Ovary (tissue), 9 donors: ENCODE data around the gene PFN4. TPM values are rescaled to one million over a fixed set of nuclear protein-coding genes. Genes with fewer than 3 reads are reported as not detected.
A peak's percentile ranks its signal among the peaks of the same experiment; 100 is the strongest.

Source experiments
- DNase-seq, 5 donors: peaks; one replicate each; pipeline ENCODE4 v3.0.0-alpha.2; 2019 to 2020
- H3K27ac ChIP-seq, 2 donors: fragments of 200-600 bp; one replicate each; pipeline versions ENCODE4 v1.5.1 to v1.8.0; 2019 to 2022
- H3K27me3 ChIP-seq: fragments of 200-600 bp; one replicate; pipeline ENCODE4 v1.8.0; 2022
- H3K36me3 ChIP-seq: fragments of 200-600 bp; sonication (generic); one replicate; pipeline ENCODE4 v1.5.1; 2019
- H3K4me1 ChIP-seq: one replicate; pipeline ENCODE4 v1.8.1; 2013; ENCODE audit warnings: mild to moderate bottlenecking, moderate library complexity; ENCODE audit not compliant: insufficient read depth
- H3K4me3 ChIP-seq: fragments of 200-600 bp; sonication (generic); one replicate; pipeline ENCODE4 v1.5.1; 2017
- H3K9me3 ChIP-seq, 2 donors: fragments of 200-600 bp in 1 of 2; sonication (generic) in 1 of 2; one replicate each; pipeline versions ENCODE4 v1.5.1 to v1.8.1; 2013 to 2019; ENCODE audit warnings: mild to moderate bottlenecking in 1 of 2, moderate library complexity in 1 of 2
- CTCF ChIP-seq, 3 donors: fragments of 450-650 bp in 2 of 3; fragments of 200-600 bp in 1 of 3; IDR thresholded peaks; one replicate each; pipeline versions ENCODE4 v1.5.1 to v1.8.0; 2016 to 2022; ENCODE audit warnings: antibody characterized with exemption in 3 of 3, mild to moderate bottlenecking in 1 of 3
- EP300 ChIP-seq: sonication (generic); formaldehyde crosslinking; IDR thresholded peaks from one replicate; pipeline ENCODE4 v1.6.1; 2017; ENCODE audit warnings: antibody characterized with exemption
- POLR2A ChIP-seq: fragments of 450-650 bp; IDR thresholded peaks from one replicate; pipeline ENCODE4 v1.6.1; 2017; ENCODE audit warnings: antibody characterized with exemption, mild to moderate bottlenecking, moderate library complexity
- WGBS, 3 donors: extraction: QIAGEN DNeasy Blood & Tissue Kit in 1 of 3; methylation state at CpG; one replicate each; pipeline versions ENCODE4 v1.1.5 to v1.1.7; 2013 to 2017; 5-methylcytosine and 5-hydroxymethylcytosine counted together
- intact Hi-C, 4 donors: fragments of 100-400 bp; cut with DNase I; formaldehyde crosslinking; loops; one replicate each; pipeline versions ENCODE4 v1.11.0 to v1.15.1; 2022 to 2023
- polyA plus RNA-seq, 2 donors: library from polyadenylated mRNA; stranded (reverse); fragments of 200-250 nt in 1 of 2; fragments of 350-450 nt in 1 of 2; fragmentation: Illumina TruSeq in 1 of 2; extraction: RNeasy Lipid Tissue Mini Kit (QIAGEN cat#74804) in 1 of 2; gene quantifications; one replicate each; pipeline ENCODE4 v1.2.3, GENCODE V29; 2013 to 2014
- total RNA-seq, 7 donors: library from RNA; depleted of rRNA in 2 of 7; stranded (reverse); fragments of >200 nt in 2 of 7; fragmentation: NEBNext Ultra II Directional in 3 of 7; extraction: Animal tissue kit (Norgen Biotek cat#: 25700) in 3 of 7; gene quantifications; one replicate each; pipeline versions ENCODE4 v1.1.0 to v1.2.4, GENCODE V29; 2016 to 2023
- donor health status: DM: no; HTN: no; CAD: no; lungs with moderate emphysema.
- donor health status: DM: no; HTN: no; CAD: no.
- donor health status: Bipolar disorder and iron deficiency.
- donor health status: DM: yes; HTN: yes; CAD: no.
- donor health status: DM: no; HTN: no; CAD: no.
- donor health status: DM: yes; HTN: yes; CAD: no.

Gene PFN4
- total and polyA plus RNA-seq, 9 donors = 0.18 to 4.4 (median 1.1) TPM

- intact Hi-C loops = loop anchor here in 1 of 4 donors (2.0 kb wide), 1 partner anchor 157 kb away; the partner anchor contains the start of gene ATAD2B
- Histone ChIP-seq H3K4me1 (peaks cover 5% of the 10 kb centered on the region), H3K36me3 (no peaks in the 10 kb centered on the region), H3K9me3 (no peaks in the 10 kb centered on the region), H3K4me3 (peak overlapping the region; percentile 55), H3K27ac (peak overlapping the region; percentile 65 to 69), H3K27me3 (no peaks in the 10 kb centered on the region)
- TF ChIP-seq POLR2A (no peak), EP300 (no peak), CTCF (IDR thresholded peaks at IDR 0.05) (no peak)
- WGBS, 3 donors = 4 to 7% (median 6%) methylated on average over 30 of the region's 30 CpGs
- peak in 3 of 5 donors; percentile 64 to 79 (median 66) for DNase-seq
Measured at GRCh38 chr2:24083567-24084385, 39.4 kb downstream of the PFN4 start.

DNA sequence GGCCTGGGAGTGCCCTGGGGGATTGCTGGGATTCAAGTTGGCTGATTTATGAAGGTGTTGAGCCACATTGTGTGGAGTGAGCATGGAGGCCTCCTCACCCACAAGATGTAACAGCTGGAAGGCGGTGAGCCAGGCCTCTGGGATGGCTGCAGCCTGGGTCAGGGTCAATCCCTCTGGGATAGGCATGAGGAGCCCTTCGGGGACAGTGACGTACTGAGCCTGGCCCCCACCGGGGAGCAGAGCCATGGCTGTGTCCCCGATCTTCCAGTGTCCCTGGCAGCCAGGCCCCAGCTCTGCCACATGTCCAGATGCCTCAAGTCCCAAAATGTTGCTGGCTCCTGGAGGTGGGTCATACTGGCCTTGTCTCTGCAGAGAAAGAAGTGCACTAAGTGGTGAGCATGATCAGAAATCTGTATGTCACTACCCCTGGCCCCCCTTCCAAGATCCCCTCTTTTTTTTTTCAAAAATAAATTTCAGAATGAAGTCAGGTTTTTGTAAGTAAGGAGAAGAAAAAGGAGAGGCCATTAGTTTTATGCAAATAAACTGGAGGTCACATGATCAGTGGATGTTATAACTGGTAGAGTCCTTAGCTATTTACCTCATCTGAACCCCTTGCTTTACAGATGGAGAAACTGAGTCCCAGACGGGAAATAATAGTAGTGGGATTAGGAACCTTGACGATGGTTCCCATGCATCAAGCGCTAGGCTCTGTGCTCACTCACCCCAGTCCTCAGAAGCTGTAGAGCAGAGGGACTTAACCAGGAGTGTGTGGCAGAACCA, 40.2 kb downstream of the PFN4 start:
- no peaks in the 10 kb centered on the region for H3K27me3 ChIP-seq
- H3K27ac ChIP-seq = no peak overlapping the region
- H3K4me1 ChIP-seq = peaks cover 5% of the 10 kb centered on the region
- no peak overlapping the region for H3K4me3 ChIP-seq
- H3K36me3 ChIP-seq = no peaks in the 10 kb centered on the region
- intact Hi-C loops = no loop called here
- DNase-seq = no peak
- 78 to 86% (median 85%) methylated on average over 8 of the region's 8 CpGs for WGBS, 3 donors
- no peaks in the 10 kb centered on the region for H3K9me3 ChIP-seq
- TF ChIP-seq CTCF (IDR thresholded peaks at IDR 0.05) = no peak

GRCh38 chr2:24080701-24081100, 42.4 kb downstream of the PFN4 start:
- no peaks in the 10 kb centered on the region for H3K27me3 ChIP-seq
- TF ChIP-seq CTCF (IDR thresholded peaks at IDR 0.05) = no peak
- no peak for TF ChIP-seq EP300
- no peak for TF ChIP-seq POLR2A
- intact Hi-C loops = no loop called here

DNA sequence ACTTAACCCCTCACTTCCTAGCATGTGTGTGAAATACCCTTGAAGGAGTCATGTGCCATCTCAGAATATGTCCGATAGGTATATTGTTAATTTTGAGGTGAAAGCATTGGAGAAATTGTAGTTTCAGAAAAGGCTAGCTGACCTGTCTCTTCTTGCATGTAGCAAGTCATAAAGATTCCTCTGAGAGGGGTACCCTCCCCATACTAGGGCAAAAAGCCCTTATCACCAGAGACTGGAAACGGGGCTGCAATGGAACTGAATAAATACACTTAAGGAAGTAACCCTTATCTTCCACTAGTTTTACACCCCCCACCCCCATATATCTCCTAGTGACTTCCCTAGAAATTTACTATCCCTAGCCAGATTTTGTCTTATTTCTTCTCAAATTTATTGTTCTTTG, 45.3 kb downstream of the PFN4 start:
- no peak overlapping the region for H3K4me3 ChIP-seq
- H3K27me3 ChIP-seq = no peaks in the 10 kb centered on the region
- 38 to 65% (median 56%) methylated on average over 2 of the region's 2 CpGs for WGBS, 3 donors
- H3K4me1 ChIP-seq = peaks cover 2% of the 10 kb centered on the region
- no peak for DNase-seq
- no peaks in the 10 kb centered on the region for H3K36me3 ChIP-seq
- H3K9me3 ChIP-seq = no peaks in the 10 kb centered on the region
- TF ChIP-seq POLR2A (no peak), CTCF (IDR thresholded peaks at IDR 0.05) (no peak)
- H3K27ac ChIP-seq = peak overlapping the region in 1 of 2 donors; percentile 79
- intact Hi-C loops = loop anchor here in 2 of 4 donors (2.0 to 5.0 kb wide), 2 partner anchors 151 kb away; partner anchors contain the start of gene ATAD2B (in 2 of the 2)

More at GRCh38 chr2:24080701-24081100, 42.4 kb downstream of the PFN4 start:
- Histone ChIP-seq H3K4me3 (no peak overlapping the region), H3K27ac (no peak overlapping the region), H3K36me3 (no peaks in the 10 kb centered on the region), H3K4me1 (peaks cover 5% of the 10 kb centered on the region), H3K9me3 (no peaks in the 10 kb centered on the region)
- DNase-seq = no peak
- 20 to 49% (median 29%) methylated on average over 2 of the region's 2 CpGs for WGBS, 3 donors
